Skeletal muscle satellite cell (primary cell): Measurements from ENCODE around the gene TECR.
"Not testable (repeated sequence)": the region's sequence is repeated elsewhere in the genome, so short reads cannot be mapped to it uniquely, and the experiment has no call there.

ENCODE experiments used
- H3K27me3 ChIP-seq: 2 replicates; pipeline ENCODE4 v1.7.0; 2013; ENCODE audit warnings: low read length; ENCODE audit not compliant: control insufficient read depth, insufficient read depth
- H3K36me3 ChIP-seq: 2 replicates; pipeline ENCODE4 v1.7.0; 2013; ENCODE audit warnings: mild to moderate bottlenecking, control low read depth, low read length; ENCODE audit not compliant: insufficient read depth
- H3K4me1 ChIP-seq: 2 replicates; pipeline ENCODE4 v1.7.0; 2013; ENCODE audit warnings: low read length; ENCODE audit not compliant: control insufficient read depth, insufficient read depth
- H3K4me2 ChIP-seq: 2 replicates; pipeline ENCODE4 v1.7.0; 2013; ENCODE audit warnings: mild to moderate bottlenecking, low read length
- H3K4me3 ChIP-seq: 2 replicates; pipeline ENCODE4 v1.7.0; 2013; ENCODE audit warnings: low read length
- H3K9ac ChIP-seq: 2 replicates; pipeline ENCODE4 v1.7.0; 2013; ENCODE audit warnings: mild to moderate bottlenecking, low read depth, low read length, moderate library complexity
- H3K9me3 ChIP-seq: replicated peaks from 2 replicates; pipeline ENCODE4 v1.7.0; 2013; ENCODE audit warnings: mild to moderate bottlenecking, control low read depth, low read length

Gene TECR

DNA sequence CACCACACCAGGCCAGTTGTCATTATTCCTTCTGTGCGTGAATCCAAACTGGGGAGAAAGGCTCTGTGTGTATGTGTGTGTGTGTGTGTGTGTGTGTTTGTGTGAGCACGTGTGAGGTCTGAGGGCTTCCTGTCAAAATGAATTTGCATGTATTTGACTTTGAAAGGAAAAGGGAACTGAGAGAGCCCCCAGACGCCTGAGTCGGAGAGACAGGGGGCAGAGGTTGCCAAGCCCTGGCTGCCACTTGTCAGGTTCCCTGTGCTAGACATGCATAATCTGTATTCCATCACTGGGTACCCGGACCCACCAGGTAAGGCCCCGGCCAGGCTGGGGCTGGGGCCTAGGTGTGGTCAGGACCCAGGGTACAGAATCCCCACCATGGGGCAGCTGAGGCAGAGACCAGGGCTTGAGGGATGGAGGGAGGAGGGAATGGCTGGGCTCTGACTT, 53.5 kb downstream of the TECR start, which contains the start of gene CLEC17A:
Gene CLEC17A, plus strand, starts transcription at position 191 of the 447 bp plus-strand sequence. Its CDS starts 77 bp downstream, at position 268.
- Histone ChIP-seq H3K36me3 (no peaks in the 10 kb centered on the region), H3K4me2 (no peak within 1 kb of the TSS), H3K27me3 (no peaks in the 10 kb centered on the region), H3K4me3 (no peak within 1 kb of the TSS), H3K9me3 (no peaks in the 10 kb centered on the region), H3K4me1 (no peaks in the 10 kb centered on the region), H3K9ac (no peak within 1 kb of the TSS)

DNA sequence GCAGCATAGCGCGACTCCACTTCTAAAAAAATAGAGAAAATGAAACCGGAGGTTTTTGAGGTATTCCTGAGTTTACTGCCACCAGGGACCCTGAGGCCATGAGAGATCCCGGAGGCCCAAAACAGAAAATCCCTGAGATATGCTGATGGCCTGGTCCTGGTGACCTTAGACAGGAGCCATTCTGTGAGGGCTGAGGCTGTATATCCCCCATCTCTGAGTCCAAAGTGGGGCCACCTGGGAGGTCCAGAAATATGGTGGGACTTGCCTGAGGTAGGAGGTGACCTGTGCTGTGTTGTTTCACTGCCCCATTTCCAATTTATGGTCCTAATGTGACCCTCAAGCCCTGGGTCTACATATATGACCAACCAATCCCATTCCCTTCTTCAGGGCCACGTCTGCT, 55.0 kb downstream of the TECR start:
- H3K4me2 ChIP-seq, H3K36me3 ChIP-seq, H3K9ac ChIP-seq, H3K9me3 ChIP-seq, H3K4me1 ChIP-seq, H3K4me3 ChIP-seq, H3K27me3 ChIP-seq: not testable (repeated sequence)

DNA sequence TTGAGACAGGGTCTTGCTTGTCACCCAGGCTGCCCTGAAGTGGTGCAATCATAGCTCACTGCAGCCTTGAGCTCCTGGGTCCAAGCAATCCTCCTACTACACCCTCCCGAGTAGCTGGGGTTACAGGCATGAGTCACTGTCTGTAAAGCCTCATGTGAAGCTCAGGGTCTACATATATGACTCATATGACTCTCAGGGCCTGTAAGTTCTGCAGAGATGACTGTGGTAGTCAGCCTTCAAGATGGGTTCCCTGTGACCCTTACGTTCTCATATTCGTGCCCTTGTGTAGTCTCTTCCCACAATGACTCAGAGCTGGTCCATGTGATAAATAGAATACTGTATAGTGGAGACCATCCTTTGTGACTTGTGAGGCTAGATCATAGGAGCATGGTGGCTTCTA, 55.8 kb downstream of the TECR start:
- H3K4me3 ChIP-seq, H3K4me1 ChIP-seq, H3K9me3 ChIP-seq, H3K36me3 ChIP-seq, H3K9ac ChIP-seq, H3K4me2 ChIP-seq, H3K27me3 ChIP-seq: not testable (repeated sequence)

DNA sequence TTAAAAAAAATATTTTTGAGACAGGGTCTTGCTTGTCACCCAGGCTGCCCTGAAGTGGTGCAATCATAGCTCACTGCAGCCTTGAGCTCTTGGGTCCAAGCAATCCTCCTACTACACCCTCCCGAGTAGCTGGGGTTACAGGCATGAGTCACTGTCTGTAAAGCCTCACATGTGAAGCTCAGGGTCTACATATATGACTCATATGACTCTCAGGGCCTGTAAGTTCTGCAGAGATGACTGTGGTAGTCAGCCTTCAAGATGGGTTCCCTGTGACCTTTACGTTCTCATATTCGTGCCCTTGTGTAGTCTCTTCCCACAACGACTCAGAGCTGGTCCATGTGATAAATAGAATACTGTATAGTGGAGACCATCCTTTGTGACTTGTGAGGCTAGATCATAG, 60.0 kb downstream of the TECR start:
- H3K9ac ChIP-seq, H3K27me3 ChIP-seq, H3K36me3 ChIP-seq, H3K4me3 ChIP-seq, H3K4me1 ChIP-seq, H3K4me2 ChIP-seq, H3K9me3 ChIP-seq: not testable (repeated sequence)

DNA sequence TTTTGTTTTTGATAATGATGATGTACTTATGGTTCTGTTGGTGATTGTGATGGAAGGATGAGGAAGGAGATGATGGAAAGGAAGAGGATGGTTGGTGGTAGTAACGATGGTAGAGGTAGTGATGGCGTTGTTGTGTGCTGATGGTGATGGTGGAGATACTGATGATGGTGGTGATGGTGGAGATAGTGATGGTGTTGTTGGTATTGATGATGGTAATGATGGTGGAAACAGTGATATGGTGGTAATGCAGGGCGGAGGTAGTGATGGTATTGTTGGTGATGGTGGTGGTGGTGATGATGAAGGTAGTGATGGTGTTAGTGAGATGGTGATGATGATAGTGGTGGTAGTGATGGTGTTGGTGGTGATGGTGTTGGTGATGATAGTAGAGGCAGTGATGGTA, 66.2 kb downstream of the TECR start:
- Histone ChIP-seq H3K9me3 (no peaks in the 10 kb centered on the region), H3K4me2 (no peak overlapping the region), H3K9ac (no peak overlapping the region), H3K36me3 (no peaks in the 10 kb centered on the region), H3K27me3 (no peaks in the 10 kb centered on the region), H3K4me3 (no peak overlapping the region), H3K4me1 (no peaks in the 10 kb centered on the region)

DNA sequence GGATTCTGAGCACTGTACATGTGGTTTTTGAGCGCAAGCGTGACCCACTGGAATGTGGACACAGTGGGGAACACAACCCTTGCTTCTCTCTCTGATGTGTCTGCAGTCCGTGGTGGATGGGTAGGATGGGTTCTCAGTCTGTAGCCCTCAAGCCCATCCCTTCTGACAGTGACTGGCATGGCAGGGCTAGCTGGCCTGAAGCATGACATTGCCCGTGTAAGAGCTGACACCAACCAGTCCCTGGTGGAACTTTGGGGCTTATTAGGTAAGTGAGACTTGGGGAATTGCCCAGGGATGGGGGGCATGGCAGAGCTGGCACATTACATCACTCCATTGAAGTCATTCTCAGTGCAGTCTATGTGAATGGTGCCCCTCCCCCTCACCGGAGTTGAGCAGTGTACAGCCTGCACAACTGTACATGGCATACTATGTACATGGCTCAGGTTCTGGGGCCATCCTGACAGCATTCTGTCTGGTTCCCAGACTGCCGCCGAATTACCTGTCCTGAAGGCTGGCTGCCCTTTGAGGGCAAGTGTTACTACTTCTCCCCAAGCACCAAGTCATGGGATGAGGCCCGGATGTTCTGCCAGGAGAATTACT, 70.3 kb downstream of the TECR start:
- Histone ChIP-seq H3K4me3 (no peak overlapping the region), H3K27me3 (no peaks in the 10 kb centered on the region), H3K4me1 (no peaks in the 10 kb centered on the region), H3K9me3 (no peaks in the 10 kb centered on the region), H3K36me3 (no peaks in the 10 kb centered on the region), H3K4me2 (no peak overlapping the region), H3K9ac (no peak overlapping the region)

DNA sequence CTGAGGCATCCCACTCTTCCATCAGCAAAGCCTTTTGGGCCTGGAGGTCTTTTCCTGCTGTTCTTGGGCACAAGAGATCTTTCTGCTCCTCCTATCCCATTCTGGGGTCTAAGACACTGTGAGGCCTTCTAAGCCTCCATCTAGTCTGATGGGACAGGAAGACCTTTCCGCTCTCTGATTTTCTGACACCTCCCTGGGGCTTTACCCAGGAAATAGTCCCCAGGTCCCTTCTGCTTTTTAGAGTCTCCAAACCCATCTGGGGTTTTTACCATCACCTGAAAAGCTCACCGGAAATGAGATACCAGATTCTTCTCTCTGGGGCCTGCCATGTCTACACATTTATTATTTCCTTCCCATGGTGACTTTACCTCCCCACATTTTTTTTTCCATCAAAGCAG, 74.6 kb downstream of the TECR start:
- Histone ChIP-seq H3K27me3 (no peaks in the 10 kb centered on the region), H3K4me1 (no peaks in the 10 kb centered on the region), H3K9me3 (no peaks in the 10 kb centered on the region), H3K9ac (no peak overlapping the region), H3K4me3 (no peak overlapping the region), H3K36me3 (no peaks in the 10 kb centered on the region), H3K4me2 (no peak overlapping the region)

DNA sequence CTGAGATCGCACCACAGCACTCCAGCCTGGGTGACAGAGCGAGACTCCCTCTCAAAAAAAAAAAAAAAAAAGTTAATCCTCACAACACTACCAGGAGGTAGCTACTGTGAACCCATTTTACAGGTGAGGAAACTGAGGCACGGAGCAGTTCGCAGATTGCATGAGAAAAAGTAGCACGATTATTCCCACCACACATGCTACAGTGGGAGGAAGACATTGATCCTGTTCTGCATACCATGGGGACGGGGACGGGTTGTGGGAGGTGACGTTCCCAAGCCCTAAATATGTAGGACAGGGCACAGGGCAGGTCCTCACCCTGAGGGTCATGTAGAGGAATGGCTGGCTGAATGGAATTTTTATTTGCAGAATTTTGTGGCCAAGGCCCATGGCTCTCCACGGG, 77.2 kb downstream of the TECR start:
- Histone ChIP-seq H3K9me3 (no peaks in the 10 kb centered on the region), H3K9ac (no peak overlapping the region), H3K36me3 (no peaks in the 10 kb centered on the region), H3K4me1 (no peaks in the 10 kb centered on the region), H3K4me3 (no peak overlapping the region), H3K27me3 (no peaks in the 10 kb centered on the region), H3K4me2 (no peak overlapping the region)

DNA sequence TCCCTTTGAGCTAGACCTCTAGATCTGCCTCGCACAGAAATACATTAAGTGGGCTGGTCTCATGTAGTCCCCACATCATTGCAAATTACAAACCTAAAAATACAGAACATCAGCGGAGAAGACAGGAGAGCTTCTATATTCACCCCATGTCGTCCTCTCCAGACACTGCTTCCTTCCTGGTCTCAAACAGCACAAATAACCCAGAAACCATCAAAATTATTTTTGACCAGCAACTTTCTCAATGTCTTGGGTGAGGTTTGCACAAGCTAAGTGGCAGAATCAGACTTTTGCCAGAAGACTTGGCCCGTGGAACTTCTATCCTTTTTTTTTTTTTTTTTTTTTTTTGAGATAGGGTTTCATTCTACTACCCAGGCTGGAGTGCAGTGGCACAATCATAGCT, 81.7 kb downstream of the TECR start:
- no peak overlapping the region for H3K9ac ChIP-seq
- H3K4me2 ChIP-seq = no peak overlapping the region
- H3K9me3 ChIP-seq = no peaks in the 10 kb centered on the region
- no peaks in the 10 kb centered on the region for H3K36me3 ChIP-seq
- H3K4me1 ChIP-seq = no peaks in the 10 kb centered on the region
- no peak overlapping the region for H3K4me3 ChIP-seq
- no peaks in the 10 kb centered on the region for H3K27me3 ChIP-seq

DNA sequence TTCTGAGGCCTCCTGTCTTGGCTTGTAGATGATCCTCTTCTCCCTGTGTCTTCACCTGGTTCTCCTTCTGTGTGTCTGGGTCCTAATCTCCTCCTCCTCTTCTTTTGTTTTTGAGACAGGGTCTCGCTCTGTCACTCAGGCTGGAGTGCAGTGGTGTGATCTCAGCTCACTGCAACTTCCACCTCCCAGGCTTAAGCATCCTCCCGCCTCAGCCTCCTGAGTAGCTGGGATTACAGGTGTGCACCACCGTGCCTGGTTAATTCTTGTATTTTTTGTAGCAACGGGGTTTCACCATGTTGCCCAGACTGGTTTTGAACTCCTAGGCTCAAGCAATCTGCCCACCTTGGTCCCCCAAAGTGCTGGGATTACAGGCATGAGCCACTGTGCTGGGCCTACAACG, 82.8 kb downstream of the TECR start:
- H3K4me3 ChIP-seq, H3K36me3 ChIP-seq, H3K4me1 ChIP-seq, H3K27me3 ChIP-seq, H3K9ac ChIP-seq, H3K9me3 ChIP-seq, H3K4me2 ChIP-seq: not testable (repeated sequence)

DNA sequence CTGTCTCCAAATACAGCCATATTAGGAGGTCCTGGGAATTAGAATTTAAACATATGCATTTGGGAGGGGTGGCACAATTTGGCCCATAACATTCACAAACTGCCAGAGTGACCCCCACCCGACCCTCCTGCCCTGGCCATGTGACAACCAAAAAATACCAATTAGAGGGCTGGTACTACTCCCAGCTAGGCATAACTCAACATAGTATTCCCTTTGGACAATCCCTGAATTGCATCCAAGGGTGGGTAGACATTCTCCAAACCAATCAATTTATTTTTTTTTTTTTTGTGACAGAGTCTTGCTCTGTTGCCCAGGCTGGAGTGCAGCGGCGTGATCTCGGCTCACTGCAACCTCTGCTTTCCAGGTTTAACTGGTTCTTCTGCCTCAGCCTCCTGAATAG, 83.3 kb downstream of the TECR start:
- Histone ChIP-seq H3K9me3 (no peaks in the 10 kb centered on the region), H3K4me2 (no peak overlapping the region), H3K4me3 (no peak overlapping the region), H3K27me3 (no peaks in the 10 kb centered on the region), H3K9ac (no peak overlapping the region), H3K36me3 (no peaks in the 10 kb centered on the region), H3K4me1 (no peaks in the 10 kb centered on the region)

DNA sequence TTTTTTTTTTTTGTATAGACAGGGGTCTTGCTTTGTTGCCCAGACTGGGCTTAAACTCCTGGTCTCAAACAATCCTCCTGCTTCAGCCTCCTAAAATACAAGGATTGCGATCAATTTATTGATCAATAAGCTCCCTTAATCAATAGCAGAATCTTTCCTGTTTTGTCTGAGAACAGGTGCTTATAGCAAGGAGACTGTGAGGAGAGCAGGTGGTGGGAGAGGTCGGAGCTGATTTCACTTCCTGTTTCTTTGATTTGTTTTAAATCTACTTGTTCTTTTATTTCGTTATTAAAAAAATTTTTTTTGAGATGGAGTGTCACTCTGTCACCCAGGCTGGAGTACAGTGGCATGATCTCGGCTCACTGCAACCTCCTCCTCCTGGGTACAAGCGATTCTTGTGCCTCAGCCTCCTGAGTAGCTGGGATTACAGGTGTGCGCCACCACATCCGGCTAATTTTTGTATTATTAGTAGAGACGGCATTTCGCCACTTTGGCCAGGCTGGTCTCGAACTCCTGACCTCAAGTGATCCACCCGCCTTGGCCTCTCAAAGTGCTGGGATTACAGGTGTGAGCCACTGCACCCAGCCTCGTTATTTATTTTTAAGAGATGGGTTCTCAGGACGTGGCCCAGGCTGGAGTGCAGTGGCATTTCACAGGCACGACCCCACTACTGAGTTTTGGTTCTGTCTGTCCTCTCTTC, 84.2 kb downstream of the TECR start:
- not testable (repeated sequence) for H3K4me2 ChIP-seq, H3K9me3 ChIP-seq, H3K9ac ChIP-seq, H3K27me3 ChIP-seq, H3K4me1 ChIP-seq, H3K4me3 ChIP-seq, H3K36me3 ChIP-seq
